Mesothelial cell of epicardium (in vitro differentiated cells): ENCODE measurements around the gene IL2RA. TPM values are rescaled to one million over a fixed set of nuclear protein-coding genes. Genes with fewer than 3 reads are reported as not detected.

Source experiments
- DNase-seq, 2 experiments: peaks; one replicate each; pipeline ENCODE4 v3.0.0; 2021; ENCODE audit warnings: low spot score in 2 of 2; ENCODE audit not compliant: unreplicated experiment in 2 of 2
- H3K27ac Mint-ChIP-seq: 2 replicates; pipeline ENCODE4 v1.8.0; 2021; ENCODE audit warnings: mixed read lengths
- H3K27me3 Mint-ChIP-seq: 2 replicates; pipeline ENCODE4 v1.8.0; 2021; ENCODE audit warnings: low read depth, mixed read lengths
- H3K36me3 Mint-ChIP-seq: 2 replicates; pipeline ENCODE4 v1.8.0; 2021; ENCODE audit warnings: mixed read lengths
- H3K4me1 Mint-ChIP-seq: 2 replicates; pipeline ENCODE4 v1.8.0; 2021; ENCODE audit warnings: mixed read lengths
- H3K4me3 Mint-ChIP-seq: 2 replicates; pipeline ENCODE4 v1.8.0; 2021; ENCODE audit warnings: mild to moderate bottlenecking, moderate library complexity, mixed read lengths
- H3K9me3 Mint-ChIP-seq: 2 replicates; pipeline ENCODE4 v1.8.0; 2021; ENCODE audit warnings: mixed read lengths
- CTCF ChIP-seq: fragments of 200-600 bp; sonication (generic); IDR thresholded peaks from one replicate; pipeline ENCODE4 v1.5.0; 2021; ENCODE audit warnings: antibody characterized with exemption; ENCODE audit not compliant: unreplicated experiment
- total RNA-seq: library from RNA; stranded (reverse); gene quantifications from 3 replicates; pipeline ENCODE4 v1.2.1, GENCODE V29; 2021

IL2RA gene
- total RNA-seq, 1 donor from 2014 or later, result not detected

GRCh38 chr10:6052247-6053221 is 9.6 kb downstream of the IL2RA start:
- TF ChIP-seq CTCF, result no peak
- no peaks in the 10 kb centered on the region for H3K9me3 Mint-ChIP-seq
- H3K36me3 Mint-ChIP-seq, result no peaks in the 10 kb centered on the region
- DNase-seq, result no peak
- H3K4me1 Mint-ChIP-seq, result no peaks in the 10 kb centered on the region
- H3K27ac Mint-ChIP-seq, result no peak overlapping the region
- peaks cover 66% of the 10 kb centered on the region for H3K27me3 Mint-ChIP-seq
- H3K4me3 Mint-ChIP-seq, result no peak overlapping the region

- DNase-seq, result no peak
- no peak overlapping the region for H3K27ac Mint-ChIP-seq
- no peak for TF ChIP-seq CTCF
- H3K4me3 Mint-ChIP-seq, result no peak overlapping the region
- H3K27me3 Mint-ChIP-seq, result peaks cover 65% of the 10 kb centered on the region
- no peaks in the 10 kb centered on the region for H3K36me3 Mint-ChIP-seq
- H3K4me1 Mint-ChIP-seq, result no peaks in the 10 kb centered on the region
- no peaks in the 10 kb centered on the region for H3K9me3 Mint-ChIP-seq
Measured at GRCh38 chr10:6050801-6051445, 11.2 kb downstream of the IL2RA start.

GRCh38 chr10:6049031-6049400 is 13.2 kb downstream of the IL2RA start:
- no peak for TF ChIP-seq CTCF
- H3K27ac Mint-ChIP-seq, result no peak overlapping the region
- no peak for DNase-seq
- H3K9me3 Mint-ChIP-seq, result no peaks in the 10 kb centered on the region
- H3K4me3 Mint-ChIP-seq, result no peak overlapping the region
- H3K36me3 Mint-ChIP-seq, result no peaks in the 10 kb centered on the region
- H3K27me3 Mint-ChIP-seq, result peaks cover 72% of the 10 kb centered on the region
- H3K4me1 Mint-ChIP-seq, result no peaks in the 10 kb centered on the region

- no peaks in the 10 kb centered on the region for H3K9me3 Mint-ChIP-seq
- TF ChIP-seq CTCF, result no peak
- H3K27me3 Mint-ChIP-seq, result peaks cover 73% of the 10 kb centered on the region
- no peak for DNase-seq
- no peak overlapping the region for H3K27ac Mint-ChIP-seq
- no peaks in the 10 kb centered on the region for H3K36me3 Mint-ChIP-seq
- H3K4me1 Mint-ChIP-seq, result no peaks in the 10 kb centered on the region
- H3K4me3 Mint-ChIP-seq, result no peak overlapping the region
Measured at GRCh38 chr10:6048281-6049030, 13.7 kb downstream of the IL2RA start.

- H3K9me3 Mint-ChIP-seq, result no peaks in the 10 kb centered on the region
Measured at GRCh38 chr10:6047847-6048246, 14.3 kb downstream of the IL2RA start.

More at GRCh38 chr10:6047847-6048246, 14.3 kb downstream of the IL2RA start:
- no peak for DNase-seq
- TF ChIP-seq CTCF, result no peak
- Mint-ChIP-seq H3K27me3 (peaks cover 76% of the 10 kb centered on the region), H3K36me3 (no peaks in the 10 kb centered on the region), H3K4me1 (no peaks in the 10 kb centered on the region), H3K4me3 (no peak overlapping the region), H3K27ac (no peak overlapping the region)
